Measurements from ENCODE around the gene PLXNA4.

Gene PLXNA4

GRCh38 chr7:132450188-132450587 is 126.1 kb downstream of the PLXNA4 start:
- no peak for TF ChIP-seq CTCF (IDR thresholded peaks at IDR 0.05; ENCODE audit: insufficient read depth, low read depth, low read length, missing control alignments)
- DNase-seq (ENCODE audit: low read depth), result no peak
- no peak overlapping the region for H3K4me3 ChIP-seq (ENCODE audit: low read depth, low read length)

- no peak overlapping the region for H3K4me3 ChIP-seq (ENCODE audit: low read depth, low read length)
- no peak for DNase-seq (ENCODE audit: low read depth)
- TF ChIP-seq CTCF (IDR thresholded peaks at IDR 0.05; ENCODE audit: insufficient read depth, low read depth, low read length, missing control alignments), result no peak
These were observed 129.5 kb downstream of the PLXNA4 start for GRCh38 chr7:132446666-132447278.

- no peak overlapping the region for H3K4me3 ChIP-seq (ENCODE audit: low read depth, low read length)
- no peak for TF ChIP-seq CTCF (IDR thresholded peaks at IDR 0.05; ENCODE audit: insufficient read depth, low read depth, low read length, missing control alignments)
- DNase-seq (ENCODE audit: low read depth), result no peak
These were observed 130.0 kb downstream of the PLXNA4 start for GRCh38 chr7:132446260-132446659.

GRCh38 chr7:132443761-132444520 is 132.3 kb downstream of the PLXNA4 start:
- TF ChIP-seq CTCF (IDR thresholded peaks at IDR 0.05; ENCODE audit: insufficient read depth, low read depth, low read length, missing control alignments), result no peak
- no peak for DNase-seq (ENCODE audit: low read depth)
- H3K4me3 ChIP-seq (ENCODE audit: low read depth, low read length), result no peak overlapping the region

GRCh38 chr7:132441935-132442334 is 134.3 kb downstream of the PLXNA4 start:
- no peak for DNase-seq (ENCODE audit: low read depth)
- H3K4me3 ChIP-seq (ENCODE audit: low read depth, low read length), result no peak overlapping the region
- no peak for TF ChIP-seq CTCF (IDR thresholded peaks at IDR 0.05; ENCODE audit: insufficient read depth, low read depth, low read length, missing control alignments)

GRCh38 chr7:132440151-132440550 is 136.1 kb downstream of the PLXNA4 start:
- DNase-seq (ENCODE audit: low read depth), result no peak
- no peak for TF ChIP-seq CTCF (IDR thresholded peaks at IDR 0.05; ENCODE audit: insufficient read depth, low read depth, low read length, missing control alignments)
- no peak overlapping the region for H3K4me3 ChIP-seq (ENCODE audit: low read depth, low read length)

All from GM12865 (cell line).